ENCODE data around the gene TASP1. TPM values are rescaled to one million over a fixed set of nuclear protein-coding genes. Genes with fewer than 3 reads are reported as not detected.

The TASP1 gene
- total and polyA plus RNA-seq, 10 of the 15 experiments (the other 5 are each of a cell fraction or from before 2014, with no cell fraction given): 7.4 to 17.8 (median 10.5) TPM

DNA sequence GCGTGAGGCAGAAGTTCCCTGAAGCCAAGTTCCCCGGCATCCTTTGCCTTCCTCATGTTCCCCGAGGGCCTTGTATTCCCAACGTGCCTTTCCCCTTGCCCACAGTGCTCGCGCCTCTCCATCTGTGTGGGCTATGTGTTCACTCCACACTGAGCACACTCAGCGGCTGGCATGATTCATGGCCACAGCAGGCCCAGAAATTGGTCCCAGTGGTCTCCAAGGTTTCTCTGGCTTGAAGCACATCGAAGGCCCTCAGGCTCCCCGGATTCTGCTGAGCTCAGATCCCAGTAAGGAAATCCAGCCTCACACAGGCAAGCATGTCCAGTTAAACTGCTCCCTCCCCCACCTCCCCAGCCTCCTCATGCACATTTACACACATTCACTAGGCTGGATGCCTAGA is 294.1 kb downstream of the TASP1 start:
- WGBS (ENCODE audit: insufficient coverage, insufficient replicate concordance, low lambda C conversion rate, missing lambda C conversion rate): 42% methylated on average over 9 of the region's 9 CpGs
- ChIA-PET CTCF (no interaction called here), POLR2A (no interaction called here), SMC1A (ENCODE audit: uncharacterized antibody, unreplicated experiment) (interaction anchor here (1.0 to 1.6 kb wide), 2 partner anchors 9 to 21 kb away, joined by 3 to 4 read pairs; no protein-coding TSS in a partner anchor), RAD21 (ENCODE audit: unreplicated experiment) (no interaction called here)
- DNase-seq (ENCODE audit: low read depth, low spot score): no peak
- FAIRE-seq: no peak
- Histone ChIP-seq H3K36me3 (ENCODE audit: control insufficient read depth in 2 of 2, insufficient read depth in 2 of 2, low read length in 1 of 2) (no peaks in the 10 kb centered on the region), H3K4me2 (ENCODE audit: control insufficient read depth, insufficient read depth) (no peak overlapping the region), H3K4me3 (no peak overlapping the region), H3K9me3 (replicated peaks; ENCODE audit: control insufficient read depth, insufficient read depth, low read length) (no peaks in the 10 kb centered on the region), H3K27ac (ENCODE audit: control insufficient read depth, insufficient read depth) (no peak overlapping the region), H4K20me1 (ENCODE audit: control insufficient read depth, insufficient read depth) (no peaks in the 10 kb centered on the region), H3K9ac (ENCODE audit: control insufficient read depth, insufficient read depth, low read length) (no peak overlapping the region), H2AFZ (ENCODE audit: control insufficient read depth, low read depth, low read length) (no peak overlapping the region), H3K27me3 (replicated peaks in 1 of 2; ENCODE audit: control insufficient read depth in 2 of 2, insufficient read depth in 2 of 2, low read length in 1 of 2) (no peaks in the 10 kb centered on the region), H3K4me1 (ENCODE audit: control insufficient read depth, insufficient read depth, low read length) (no peaks in the 10 kb centered on the region), H3K79me2 (ENCODE audit: control insufficient read depth, insufficient read depth, low read length) (no peaks in the 10 kb centered on the region)
- in situ Hi-C loops (cut with MboI) (no loop called here), intact Hi-C loops (cut with micrococcal nuclease; ENCODE audit: unreplicated experiment) (no loop called here)
- no peak for TF ChIP-seq SP1 (IDR thresholded peaks at IDR 0.05; ENCODE audit: low read depth, low read length)
- TF ChIP-seq GATAD2B (conservative IDR thresholded peaks at IDR 0.05; ENCODE audit: low read depth): no peak
- TF ChIP-seq, protein P1, sequence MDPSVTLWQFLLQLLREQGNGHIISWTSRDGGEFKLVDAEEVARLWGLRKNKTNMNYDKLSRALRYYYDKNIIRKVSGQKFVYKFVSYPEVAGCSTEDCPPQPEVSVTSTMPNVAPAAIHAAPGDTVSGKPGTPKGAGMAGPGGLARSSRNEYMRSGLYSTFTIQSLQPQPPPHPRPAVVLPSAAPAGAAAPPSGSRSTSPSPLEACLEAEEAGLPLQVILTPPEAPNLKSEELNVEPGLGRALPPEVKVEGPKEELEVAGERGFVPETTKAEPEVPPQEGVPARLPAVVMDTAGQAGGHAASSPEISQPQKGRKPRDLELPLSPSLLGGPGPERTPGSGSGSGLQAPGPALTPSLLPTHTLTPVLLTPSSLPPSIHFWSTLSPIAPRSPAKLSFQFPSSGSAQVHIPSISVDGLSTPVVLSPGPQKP (IDR thresholded peaks at IDR 0.05; ENCODE audit: low read depth, low read length): no peak
- no peak for TF ChIP-seq FOS (IDR thresholded peaks at IDR 0.05; ENCODE audit: borderline replicate concordance, extremely low read depth, insufficient read length)
- TF ChIP-seq, protein P2, sequence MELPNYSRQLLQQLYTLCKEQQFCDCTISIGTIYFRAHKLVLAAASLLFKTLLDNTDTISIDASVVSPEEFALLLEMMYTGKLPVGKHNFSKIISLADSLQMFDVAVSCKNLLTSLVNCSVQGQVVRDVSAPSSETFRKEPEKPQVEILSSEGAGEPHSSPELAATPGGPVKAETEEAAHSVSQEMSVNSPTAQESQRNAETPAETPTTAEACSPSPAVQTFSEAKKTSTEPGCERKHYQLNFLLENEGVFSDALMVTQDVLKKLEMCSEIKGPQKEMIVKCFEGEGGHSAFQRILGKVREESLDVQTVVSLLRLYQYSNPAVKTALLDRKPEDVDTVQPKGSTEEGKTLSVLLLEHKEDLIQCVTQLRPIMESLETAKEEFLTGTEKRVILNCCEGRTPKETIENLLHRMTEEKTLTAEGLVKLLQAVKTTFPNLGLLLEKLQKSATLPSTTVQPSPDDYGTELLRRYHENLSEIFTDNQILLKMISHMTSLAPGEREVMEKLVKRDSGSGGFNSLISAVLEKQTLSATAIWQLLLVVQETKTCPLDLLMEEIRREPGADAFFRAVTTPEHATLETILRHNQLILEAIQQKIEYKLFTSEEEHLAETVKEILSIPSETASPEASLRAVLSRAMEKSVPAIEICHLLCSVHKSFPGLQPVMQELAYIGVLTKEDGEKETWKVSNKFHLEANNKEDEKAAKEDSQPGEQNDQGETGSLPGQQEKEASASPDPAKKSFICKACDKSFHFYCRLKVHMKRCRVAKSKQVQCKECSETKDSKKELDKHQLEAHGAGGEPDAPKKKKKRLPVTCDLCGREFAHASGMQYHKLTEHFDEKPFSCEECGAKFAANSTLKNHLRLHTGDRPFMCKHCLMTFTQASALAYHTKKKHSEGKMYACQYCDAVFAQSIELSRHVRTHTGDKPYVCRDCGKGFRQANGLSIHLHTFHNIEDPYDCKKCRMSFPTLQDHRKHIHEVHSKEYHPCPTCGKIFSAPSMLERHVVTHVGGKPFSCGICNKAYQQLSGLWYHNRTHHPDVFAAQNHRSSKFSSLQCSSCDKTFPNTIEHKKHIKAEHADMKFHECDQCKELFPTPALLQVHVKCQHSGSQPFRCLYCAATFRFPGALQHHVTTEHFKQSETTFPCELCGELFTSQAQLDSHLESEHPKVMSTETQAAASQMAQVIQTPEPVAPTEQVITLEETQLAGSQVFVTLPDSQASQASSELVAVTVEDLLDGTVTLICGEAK (IDR thresholded peaks at IDR 0.05; ENCODE audit: borderline replicate concordance): no peak
- no peak for ATAC-seq
- BruUV-seq (replicated peaks): no TSS peak

All from GM12878 (cell line).